ENCODE results near the gene AGPAT4. TPM values are rescaled to one million over a fixed set of nuclear protein-coding genes. Genes with fewer than 3 reads are reported as not detected.

AGPAT4 gene
- total and polyA plus RNA-seq, 2 of the 4 experiments (the other 2 are of a cell fraction), result 3.6 to 3.8 TPM

GRCh38 chr6:161238081-161238480, 35.8 kb downstream of the AGPAT4 start:
- CTCF ChIA-PET, result no interaction called here
- BruUV-seq (replicated peaks), result no TSS peak
- no peaks in the 10 kb centered on the region for H3K9me3 ChIP-seq (ENCODE audit: control insufficient read depth, insufficient read depth, low read length)
- H3K9me1 ChIP-seq (ENCODE audit: insufficient read depth, low read length), result peaks cover 13% of the 10 kb centered on the region
- H3K18ac ChIP-seq (ENCODE audit: low read depth, low read length), result no peak overlapping the region
- H2BK120ac ChIP-seq (ENCODE audit: low read depth, low read length), result no peak overlapping the region
- H3K14ac ChIP-seq (replicated peaks; ENCODE audit: low read depth, low read length), result no peak overlapping the region
- no peak overlapping the region for H3K4me3 ChIP-seq (ENCODE audit: insufficient read depth, low read depth, low read length)
- dilution Hi-C loops (cut with HindIII; ENCODE audit: low sequenced_read_pairs, unreplicated experiment) (no loop called here), in situ Hi-C loops (cut with MboI; ENCODE audit: low sequenced_read_pairs) (no loop called here), intact Hi-C loops (cut with micrococcal nuclease) (loop anchor here (10.0 kb wide), 1 partner anchor 203 kb away; no protein-coding TSS in a partner anchor)
- H3K27me3 ChIP-seq (ENCODE audit: control insufficient read depth, insufficient read depth, low read length), result no peaks in the 10 kb centered on the region
- H2AK5ac ChIP-seq (ENCODE audit: low read depth, low read length), result no peak overlapping the region
- H3K9ac ChIP-seq (ENCODE audit: low read depth, low read length), result no peak overlapping the region
- peaks cover 8% of the 10 kb centered on the region; the same call in 1 of the 2 replicates for H3K4me1 ChIP-seq (ENCODE audit: control insufficient read depth, insufficient read depth, low read length)
- H2BK5ac ChIP-seq (ENCODE audit: low read depth, low read length, poor library complexity, severe bottlenecking), result no peak overlapping the region
- no peak overlapping the region for H3K56ac ChIP-seq (ENCODE audit: extremely low read depth, insufficient read depth, low read length)
- H3K36me3 ChIP-seq (ENCODE audit: control insufficient read depth, insufficient read depth, low read length), result no peaks in the 10 kb centered on the region; the same call in 1 of the 2 replicates
- no peak overlapping the region for H3K4ac ChIP-seq (ENCODE audit: low read depth, low read length)
- no peak overlapping the region for H4K91ac ChIP-seq (ENCODE audit: insufficient read depth, low read depth, low read length)
- 80% methylated on average over 1 of the region's 6 CpGs; no CpG with 5 or more reads in 1 of the 2 experiments for WGBS, 2 experiments (ENCODE audit: extremely low coverage in 2 of 2, insufficient read length in 1 of 2)
- DNase-seq (peak; percentile 76), ATAC-seq (ENCODE audit: low read depth) (no peak)
- no peak overlapping the region for H3K23ac ChIP-seq (ENCODE audit: low read depth, low read length)
- H4K20me1 ChIP-seq (ENCODE audit: insufficient read depth, low read length), result no peaks in the 10 kb centered on the region
- H3K27ac ChIP-seq (ENCODE audit: insufficient read depth, low read length), result no peak overlapping the region
- peaks cover 0 to 21% of the 10 kb centered on the region in 2 experiments; a peak in 2 of 4 replicates for H3K79me1 ChIP-seq (ENCODE audit: low read depth in 1 of 2, low read length in 2 of 2)
- no peak overlapping the region for H2BK15ac ChIP-seq (ENCODE audit: low read depth, low read length)
- H2BK20ac ChIP-seq (ENCODE audit: low read depth, low read length), result no peak overlapping the region
- H3K4me2 ChIP-seq (ENCODE audit: low read depth, low read length), result no peak overlapping the region
- no peak for TF ChIP-seq FOS (IDR thresholded peaks at IDR 0.05; ENCODE audit: low read depth, low read length)
- no peak for TF ChIP-seq BHLHE40 (IDR thresholded peaks at IDR 0.05; ENCODE audit: low read depth, low read length)
- no peak for TF ChIP-seq CHD1 (IDR thresholded peaks at IDR 0.05; ENCODE audit: low read depth, low read length)
- TF ChIP-seq CEBPB (IDR thresholded peaks at IDR 0.05; ENCODE audit: low read depth, low read length), result no peak
- TF ChIP-seq, protein P1, sequence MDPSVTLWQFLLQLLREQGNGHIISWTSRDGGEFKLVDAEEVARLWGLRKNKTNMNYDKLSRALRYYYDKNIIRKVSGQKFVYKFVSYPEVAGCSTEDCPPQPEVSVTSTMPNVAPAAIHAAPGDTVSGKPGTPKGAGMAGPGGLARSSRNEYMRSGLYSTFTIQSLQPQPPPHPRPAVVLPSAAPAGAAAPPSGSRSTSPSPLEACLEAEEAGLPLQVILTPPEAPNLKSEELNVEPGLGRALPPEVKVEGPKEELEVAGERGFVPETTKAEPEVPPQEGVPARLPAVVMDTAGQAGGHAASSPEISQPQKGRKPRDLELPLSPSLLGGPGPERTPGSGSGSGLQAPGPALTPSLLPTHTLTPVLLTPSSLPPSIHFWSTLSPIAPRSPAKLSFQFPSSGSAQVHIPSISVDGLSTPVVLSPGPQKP (IDR thresholded peaks at IDR 0.05; ENCODE audit: borderline replicate concordance, low read depth, low read length), result no peak
- TF ChIP-seq USF2 (IDR thresholded peaks at IDR 0.05; ENCODE audit: low read depth, low read length), result no peak
- TF ChIP-seq RCOR1 (IDR thresholded peaks at IDR 0.05; ENCODE audit: insufficient replicate concordance, low read length), result no peak
- TF ChIP-seq MAZ (IDR thresholded peaks at IDR 0.05; ENCODE audit: borderline replicate concordance, low read depth, low read length), result no peak
- no peak for TF ChIP-seq SMC3 (IDR thresholded peaks at IDR 0.05; ENCODE audit: low read depth, low read length)
- TF ChIP-seq NFE2L2 (IDR thresholded peaks at IDR 0.05; ENCODE audit: low read depth, low read length), result no peak
- TF ChIP-seq RFX5 (IDR thresholded peaks at IDR 0.05; ENCODE audit: low read depth, low read length), result no peak
- TF ChIP-seq RAD21 (IDR thresholded peaks at IDR 0.05; ENCODE audit: low read length), result no peak
- no peak for TF ChIP-seq MXI1 (IDR thresholded peaks at IDR 0.05; ENCODE audit: borderline replicate concordance, low read depth, low read length)
- H4K8ac ChIP-seq (ENCODE audit: low read depth in 2 of 2, low read length in 2 of 2), result no peak overlapping the region
- no peak overlapping the region for H4K5ac ChIP-seq (ENCODE audit: low read depth, low read length)
- H2AFZ ChIP-seq (replicated peaks; ENCODE audit: low read length, poor library complexity), result no peak overlapping the region
- POLR2A ChIA-PET (ENCODE audit: unreplicated experiment), result no interaction called here
- no peak overlapping the region for H2AK9ac ChIP-seq (replicated peaks; ENCODE audit: low read depth, low read length, poor library complexity)
